Measurements from ENCODE around the gene KIF26B.

DNA sequence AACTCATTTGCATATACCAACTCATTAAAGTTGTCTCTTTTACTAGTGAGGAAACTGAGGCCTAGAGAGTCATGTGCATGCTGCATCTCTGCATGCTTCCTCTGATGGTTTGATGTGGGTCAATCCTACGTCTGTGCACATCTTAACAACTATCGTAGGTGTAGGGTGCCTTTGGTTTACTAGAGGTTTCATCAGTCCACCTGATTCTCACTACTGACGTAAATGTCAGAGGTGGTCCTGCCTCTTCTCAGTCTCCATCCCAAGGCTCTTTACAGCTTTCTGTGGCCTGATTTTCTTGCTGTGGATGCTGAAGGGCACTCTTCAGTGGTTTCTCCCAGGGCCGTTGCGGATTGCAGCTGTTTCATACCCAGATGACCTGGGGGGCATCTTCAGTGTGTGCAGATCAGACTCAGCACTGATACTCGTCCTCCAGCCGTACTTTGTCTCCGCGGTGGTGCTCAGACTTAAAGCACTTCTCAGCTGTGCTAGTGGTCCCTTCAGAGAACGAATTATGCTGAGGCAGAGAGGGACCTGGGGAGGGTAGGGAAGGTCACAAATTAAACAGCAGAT is 407.0 kb downstream of the KIF26B start:
- TF ChIP-seq, protein P1, sequence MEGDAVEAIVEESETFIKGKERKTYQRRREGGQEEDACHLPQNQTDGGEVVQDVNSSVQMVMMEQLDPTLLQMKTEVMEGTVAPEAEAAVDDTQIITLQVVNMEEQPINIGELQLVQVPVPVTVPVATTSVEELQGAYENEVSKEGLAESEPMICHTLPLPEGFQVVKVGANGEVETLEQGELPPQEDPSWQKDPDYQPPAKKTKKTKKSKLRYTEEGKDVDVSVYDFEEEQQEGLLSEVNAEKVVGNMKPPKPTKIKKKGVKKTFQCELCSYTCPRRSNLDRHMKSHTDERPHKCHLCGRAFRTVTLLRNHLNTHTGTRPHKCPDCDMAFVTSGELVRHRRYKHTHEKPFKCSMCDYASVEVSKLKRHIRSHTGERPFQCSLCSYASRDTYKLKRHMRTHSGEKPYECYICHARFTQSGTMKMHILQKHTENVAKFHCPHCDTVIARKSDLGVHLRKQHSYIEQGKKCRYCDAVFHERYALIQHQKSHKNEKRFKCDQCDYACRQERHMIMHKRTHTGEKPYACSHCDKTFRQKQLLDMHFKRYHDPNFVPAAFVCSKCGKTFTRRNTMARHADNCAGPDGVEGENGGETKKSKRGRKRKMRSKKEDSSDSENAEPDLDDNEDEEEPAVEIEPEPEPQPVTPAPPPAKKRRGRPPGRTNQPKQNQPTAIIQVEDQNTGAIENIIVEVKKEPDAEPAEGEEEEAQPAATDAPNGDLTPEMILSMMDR (IDR thresholded peaks at IDR 0.05): no peak
- TF ChIP-seq POLR2A (IDR thresholded peaks at IDR 0.05) (no peak), EP300 (IDR thresholded peaks at IDR 0.05; ENCODE audit: low read depth) (no peak), POLR2AphosphoS5 (IDR thresholded peaks at IDR 0.05) (no peak)

All from transverse colon (tissue), 4 donors.